RWPE2 (cell line): ENCODE measurements around the gene CXADR.
A peak's percentile ranks its signal among the peaks of the same experiment; 100 is the strongest.

Experiments
- ATAC-seq: fragments of 200-7000 bp; cut with Tn5 transposase; 3 replicates; pipeline ENCODE4 v1.9.1; 2021; ENCODE audit warnings: low read depth
- DNase-seq: peaks from one replicate; pipeline ENCODE4 v3.0.0-alpha.2; 2020; ENCODE audit warnings: low spot score
- H3K27ac ChIP-seq: fragments of 450-650 bp; 2 replicates; pipeline ENCODE4 v1.5.1; 2017; ENCODE audit warnings: mild to moderate bottlenecking; ENCODE audit not compliant: poor library complexity, severe bottlenecking
- H3K27me3 ChIP-seq: fragments of 250-450 bp; sonication (Bioruptor Pico); 2 replicates; pipeline ENCODE4 v1.5.1; 2021; ENCODE audit warnings: mild to moderate bottlenecking, moderate library complexity; ENCODE audit not compliant: insufficient read depth, poor library complexity, severe bottlenecking
- H3K36me3 ChIP-seq: fragments of 250-450 bp; sonication (Bioruptor Pico); 2 replicates; pipeline ENCODE4 v1.5.1; 2020; ENCODE audit warnings: low read depth, mild to moderate bottlenecking, moderate library complexity
- H3K4me1 ChIP-seq: fragments of 250-450 bp; sonication (Bioruptor Pico); 2 replicates; pipeline ENCODE4 v1.5.1; 2021; ENCODE audit warnings: mild to moderate bottlenecking, moderate library complexity; ENCODE audit not compliant: insufficient read depth, poor library complexity, severe bottlenecking
- H3K4me3 ChIP-seq: fragments of 250-450 bp; sonication (Bioruptor Pico); 2 replicates; pipeline ENCODE4 v1.5.1; 2021; ENCODE audit warnings: mild to moderate bottlenecking, moderate library complexity; ENCODE audit not compliant: severe bottlenecking
- H3K9me3 ChIP-seq: fragments of 250-450 bp; sonication (Bioruptor Pico); 2 replicates; pipeline ENCODE4 v1.5.1; 2021; ENCODE audit warnings: mild to moderate bottlenecking, moderate library complexity; ENCODE audit not compliant: severe bottlenecking
- CTCF ChIP-seq: fragments of 450-650 bp; IDR thresholded peaks from one replicate; pipeline ENCODE4 v1.5.1; 2017; ENCODE audit warnings: mild to moderate bottlenecking, moderate library complexity; ENCODE audit not compliant: poor library complexity, severe bottlenecking

The CXADR gene

GRCh38 chr21:17512253-17513213 lies at the start of gene CXADR:
CXADR (plus strand) TSS chr21:17513043; CDS start chr21:17513130, 87 bp downstream.
- no peaks in the 10 kb centered on the region for H3K9me3 ChIP-seq
- peak within 1 kb of the TSS; percentile 56 for H3K4me3 ChIP-seq
- peak; percentile 83 for DNase-seq
- H3K27me3 ChIP-seq = no peaks in the 10 kb centered on the region
- H3K36me3 ChIP-seq = no peaks in the 10 kb centered on the region
- TF ChIP-seq CTCF = peak; percentile 52
- peak within 1 kb of the TSS; percentile 5 for H3K27ac ChIP-seq
- H3K4me1 ChIP-seq = peaks cover 10% of the 10 kb centered on the region
- ATAC-seq = peak; percentile 78

- TF ChIP-seq CTCF = no peak
- no peaks in the 10 kb centered on the region for H3K36me3 ChIP-seq
- no peak overlapping the region for H3K27ac ChIP-seq
- ATAC-seq (peak; percentile 91), DNase-seq (no peak)
- no peaks in the 10 kb centered on the region for H3K27me3 ChIP-seq
- no peaks in the 10 kb centered on the region for H3K9me3 ChIP-seq
- H3K4me1 ChIP-seq = peaks cover 8% of the 10 kb centered on the region
- no peak overlapping the region for H3K4me3 ChIP-seq
Measured at GRCh38 chr21:17466166-17466565, 46.7 kb upstream of the CXADR start.

- no peak for TF ChIP-seq CTCF
- Histone ChIP-seq H3K27ac (no peak overlapping the region), H3K27me3 (no peaks in the 10 kb centered on the region), H3K4me3 (no peak overlapping the region), H3K4me1 (no peaks in the 10 kb centered on the region), H3K36me3 (no peaks in the 10 kb centered on the region), H3K9me3 (no peaks in the 10 kb centered on the region)
- ATAC-seq = no peak
- DNase-seq = no peak
Measured at GRCh38 chr21:17467392-17467791, 45.5 kb upstream of the CXADR start.

- DNase-seq = no peak
- H3K36me3 ChIP-seq = no peaks in the 10 kb centered on the region
- no peak overlapping the region for H3K4me3 ChIP-seq
- no peaks in the 10 kb centered on the region for H3K27me3 ChIP-seq
- ATAC-seq = no peak
- H3K9me3 ChIP-seq = no peaks in the 10 kb centered on the region
- no peak for TF ChIP-seq CTCF
- no peaks in the 10 kb centered on the region for H3K4me1 ChIP-seq
- H3K27ac ChIP-seq = no peak overlapping the region
Measured at GRCh38 chr21:17467829-17468228, 45.0 kb upstream of the CXADR start.

GRCh38 chr21:17468698-17469097 lies 44.1 kb upstream of the CXADR start:
- Histone ChIP-seq H3K27me3 (no peaks in the 10 kb centered on the region), H3K36me3 (no peaks in the 10 kb centered on the region), H3K27ac (no peak overlapping the region), H3K4me3 (no peak overlapping the region), H3K4me1 (no peaks in the 10 kb centered on the region), H3K9me3 (no peaks in the 10 kb centered on the region)
- ATAC-seq (no peak), DNase-seq (no peak)
- no peak for TF ChIP-seq CTCF
